Activated naive CD4-positive, alpha-beta T cell treated with Interleukin-2 at 50 U/mL for 16 hours (primary cell): ENCODE data around the gene TLR4.

ENCODE experiments used
- DNase-seq: peaks from one replicate; pipeline ENCODE4 v3.0.0-alpha.2; 2020

TLR4 gene

GRCh38 chr9:117746263-117746662 is 42.1 kb downstream of the TLR4 start:
- DNase-seq, result no peak

GRCh38 chr9:117747386-117747970 is 43.3 kb downstream of the TLR4 start:
- no peak for DNase-seq

- no peak for DNase-seq
These were observed 46.2 kb downstream of the TLR4 start for GRCh38 chr9:117750401-117750800.

DNA sequence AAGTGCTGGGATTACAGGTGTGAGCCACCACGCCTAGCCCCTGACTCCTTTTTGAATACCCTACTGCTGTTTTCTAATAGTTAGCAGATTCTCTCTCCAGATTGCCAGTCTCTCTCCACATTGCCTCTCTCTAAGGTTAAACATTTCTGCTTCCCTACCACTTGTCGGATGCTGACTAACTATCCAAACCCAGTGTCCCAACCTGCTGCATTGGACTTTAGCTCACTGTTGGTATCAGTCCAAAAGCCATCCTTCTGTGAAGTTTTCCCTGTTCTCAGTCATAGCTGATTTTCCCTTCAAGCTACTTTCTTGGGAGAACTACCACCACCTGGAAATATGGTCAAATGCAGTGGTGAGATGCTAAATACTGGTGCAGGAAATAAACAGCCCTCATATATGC is 48.7 kb downstream of the TLR4 start:
- DNase-seq, result no peak

GRCh38 chr9:117757561-117758190 is 53.5 kb downstream of the TLR4 start:
- no peak for DNase-seq

GRCh38 chr9:117763314-117763713 is 59.1 kb downstream of the TLR4 start:
- no peak for DNase-seq

DNA sequence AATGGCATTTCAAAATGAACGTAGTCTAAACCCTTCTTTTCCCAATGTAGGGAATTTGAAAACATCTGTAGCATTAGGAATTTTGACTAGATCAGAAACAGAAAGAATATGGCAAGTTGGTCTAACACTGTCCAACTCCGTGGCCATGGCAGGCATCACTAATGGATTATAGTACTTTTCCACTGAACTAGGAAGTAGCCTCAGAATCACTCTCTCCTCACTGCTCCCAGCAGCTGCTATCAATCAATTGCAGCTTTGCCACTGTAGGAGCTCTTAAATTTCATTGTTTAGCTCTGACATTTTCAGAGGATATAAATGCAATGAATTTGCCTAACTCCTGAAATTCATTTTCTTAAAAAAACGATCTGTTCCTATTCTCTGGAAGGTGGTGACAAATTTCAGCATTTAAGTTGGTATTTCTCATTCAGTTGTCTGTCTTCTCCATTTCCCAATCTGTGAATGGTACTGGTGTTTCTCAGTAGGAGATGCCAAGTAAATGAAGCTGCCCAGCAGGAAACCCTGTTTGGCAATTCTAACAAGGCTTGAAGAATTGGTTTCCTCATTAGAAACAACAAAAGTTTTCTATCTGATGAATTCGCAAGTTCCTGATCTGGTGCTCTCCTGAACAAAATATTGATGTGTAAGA is 64.7 kb downstream of the TLR4 start:
- no peak for DNase-seq

GRCh38 chr9:117771136-117771535 is 66.9 kb downstream of the TLR4 start:
- DNase-seq, result no peak

- no peak for DNase-seq
These were observed 68.8 kb downstream of the TLR4 start for GRCh38 chr9:117772960-117773359.
